Ureter (tissue), 1 donor: Measurements from ENCODE around the gene SCYGR3. TPM values are rescaled to one million over a fixed set of nuclear protein-coding genes. Genes with fewer than 3 reads are reported as not detected.

ENCODE experiments used
- DNase-seq: peaks from one replicate; pipeline ENCODE4 v3.0.0-alpha.2; 2020; ENCODE audit warnings: low spot score
- total RNA-seq: library from RNA; stranded (reverse); gene quantifications from one replicate; pipeline ENCODE4 v1.2.4, GENCODE V29; 2023
- donor health status: DM: yes; HTN: yes; CAD: no.

Gene SCYGR3, protein sequence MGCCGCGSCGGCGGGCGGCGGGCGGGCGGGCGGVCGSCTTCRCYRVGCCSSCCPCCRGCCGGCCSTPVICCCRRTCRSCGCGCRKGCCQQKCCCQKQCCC
- not detected for total RNA-seq

DNA sequence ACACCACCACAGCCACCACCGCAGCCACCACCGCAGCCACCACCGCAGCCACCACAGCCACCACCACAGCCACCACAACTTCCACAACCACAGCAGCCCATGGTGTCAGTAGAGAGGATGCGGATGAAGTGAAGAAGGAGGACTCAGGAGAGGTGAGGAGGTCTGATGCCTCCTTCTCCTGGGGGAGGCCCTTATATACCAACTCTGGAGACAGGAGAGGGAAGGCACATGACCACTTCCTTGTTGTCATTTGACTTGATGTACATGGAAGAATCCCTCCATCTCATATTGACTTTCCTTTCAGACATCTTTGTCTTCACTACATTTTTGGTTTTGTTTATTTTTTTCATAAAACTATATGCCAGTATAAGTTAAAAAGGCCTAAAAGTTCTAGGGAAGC lies at the start of gene SCYGR3:
SCYGR3 (minus strand) TSS at position 101 of the 400 bp plus-strand sequence; CDS start at position 101, 0 bp downstream.
- no peak for DNase-seq

DNA sequence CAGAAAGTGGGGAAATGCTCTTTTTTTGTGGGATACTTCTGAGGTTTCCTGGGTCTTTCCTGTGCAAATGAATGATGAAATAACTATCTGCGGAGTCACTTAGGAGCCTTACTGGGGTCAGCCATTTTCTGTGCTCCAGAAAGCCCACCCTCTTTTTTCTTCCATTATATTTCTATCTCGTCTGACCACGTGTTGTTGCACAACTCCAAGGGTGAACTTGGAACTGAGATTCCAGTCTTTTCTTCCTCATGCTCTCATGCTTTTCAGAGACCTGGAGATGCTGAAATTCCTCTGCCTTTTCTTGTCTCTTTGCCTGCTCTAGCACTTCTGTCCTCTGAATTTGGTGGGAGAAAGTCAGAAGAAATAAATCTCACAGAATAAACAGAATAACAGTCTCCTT lies 47.2 kb upstream of the SCYGR3 start:
- DNase-seq, result no peak

DNA sequence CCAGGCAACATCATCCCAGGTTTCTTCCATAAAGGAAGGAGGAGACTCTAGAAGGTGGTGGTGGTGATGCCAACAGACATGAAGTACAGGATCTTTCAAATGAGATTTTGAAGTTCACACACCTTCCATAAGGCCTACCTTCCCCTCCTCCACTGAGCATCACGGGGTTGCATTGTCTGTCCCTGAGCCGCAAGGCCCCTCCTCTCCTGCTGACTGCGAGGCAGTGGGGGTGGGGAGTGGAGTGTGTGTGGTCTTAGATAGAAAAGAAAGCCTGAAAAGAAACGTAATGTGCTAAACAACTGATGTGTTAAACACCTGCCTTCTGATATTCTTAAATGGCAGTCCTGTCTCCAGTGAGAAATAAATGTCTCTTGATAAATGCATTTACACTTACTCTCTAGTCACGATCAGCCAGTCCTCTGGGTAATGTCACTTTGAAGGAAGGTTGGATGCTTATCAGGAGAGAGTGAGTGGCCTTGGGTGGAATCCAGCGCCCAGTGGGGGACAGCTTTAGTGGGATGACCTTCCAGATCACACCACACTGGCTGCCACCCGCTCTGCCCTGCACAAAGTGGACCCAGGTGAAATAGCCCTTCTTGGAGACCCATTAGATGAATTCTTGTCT lies 46.5 kb upstream of the SCYGR3 start:
- DNase-seq, result no peak

DNA sequence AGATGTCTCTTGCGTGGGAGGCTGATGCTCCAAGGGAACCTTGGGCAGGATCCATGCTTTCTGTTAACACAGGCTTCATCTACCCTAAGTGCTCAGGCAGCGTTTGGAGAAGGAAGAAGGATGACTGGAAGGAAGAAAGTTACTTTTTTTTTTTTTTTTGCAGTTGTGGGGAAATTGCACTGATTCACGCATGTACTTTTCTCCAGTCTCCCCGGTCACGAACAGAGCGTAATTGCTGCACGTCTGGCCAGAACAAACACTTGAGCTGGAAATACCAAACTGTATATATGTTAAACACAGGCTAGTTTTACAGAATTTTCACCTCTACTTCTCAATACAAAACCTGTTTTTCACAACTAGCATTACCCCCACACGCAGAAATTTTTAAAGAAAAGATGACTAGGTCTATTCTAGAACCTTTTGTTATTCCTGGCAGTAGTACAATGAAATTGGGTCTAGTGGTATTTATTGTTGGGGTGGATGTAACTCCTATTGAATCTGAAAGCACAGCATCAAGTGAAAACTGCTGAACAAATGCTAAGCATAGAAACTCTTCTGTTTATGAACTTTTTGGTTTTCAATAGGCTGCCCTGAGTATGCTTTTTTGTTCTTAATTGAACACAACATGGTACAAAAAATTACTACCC lies 42.7 kb upstream of the SCYGR3 start:
- DNase-seq, result no peak

DNA sequence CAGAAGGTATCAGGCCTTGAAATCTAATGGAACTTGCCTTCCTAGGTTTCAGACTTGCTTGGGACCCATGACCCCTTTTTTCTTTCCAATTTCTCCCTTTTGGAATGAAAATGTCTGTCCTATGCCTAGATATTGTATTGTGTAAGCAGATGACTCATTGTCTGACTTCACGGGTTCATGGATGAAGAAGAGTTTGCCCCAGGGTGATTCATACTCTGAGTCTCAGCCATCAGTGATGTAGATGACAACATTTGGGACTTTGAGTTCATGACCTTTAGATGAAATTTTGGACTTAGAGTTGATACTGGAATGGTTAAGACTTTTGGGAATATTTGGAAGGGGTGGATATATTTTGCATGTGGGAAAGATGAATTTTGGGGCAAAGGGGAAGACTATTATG lies 40.8 kb upstream of the SCYGR3 start:
- no peak for DNase-seq

DNA sequence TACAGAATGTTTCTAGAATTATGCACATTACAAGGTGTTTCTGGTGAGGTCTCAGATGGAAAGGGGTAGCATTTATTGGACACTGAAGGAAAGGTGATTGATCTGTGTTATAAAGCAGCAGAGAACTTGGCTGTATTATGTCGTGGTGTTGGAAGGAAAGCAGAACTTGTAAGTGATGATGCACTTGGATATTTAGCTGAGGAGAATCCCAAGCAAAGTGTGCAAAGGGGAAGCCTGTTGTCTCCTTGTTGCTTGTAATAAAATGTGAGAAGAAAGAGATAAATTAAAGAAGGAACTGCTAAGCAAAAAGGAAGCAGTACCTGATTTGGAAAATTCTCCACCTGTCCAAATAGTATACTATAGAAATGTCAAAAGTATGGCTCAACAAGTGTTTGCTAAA lies 39.8 kb upstream of the SCYGR3 start:
- no peak for DNase-seq

DNA sequence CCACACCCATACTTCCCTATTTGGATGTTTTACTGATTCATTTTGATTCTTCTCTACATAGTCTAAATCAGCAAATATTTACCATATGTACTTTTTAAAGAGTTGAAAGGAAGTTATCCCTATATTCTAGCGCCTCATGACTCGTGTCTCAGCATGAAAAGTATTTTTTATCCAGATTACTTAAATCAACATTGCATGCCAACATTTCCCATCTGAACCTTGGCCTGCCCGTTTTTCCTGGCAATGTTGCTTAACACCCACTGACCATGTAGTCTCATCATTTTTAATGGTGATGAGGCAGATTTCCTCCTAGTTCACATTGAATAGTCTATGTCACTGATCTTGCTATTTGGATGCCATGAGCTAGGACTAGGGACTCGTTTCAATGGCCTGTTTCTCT lies 38.8 kb upstream of the SCYGR3 start:
- no peak for DNase-seq

DNA sequence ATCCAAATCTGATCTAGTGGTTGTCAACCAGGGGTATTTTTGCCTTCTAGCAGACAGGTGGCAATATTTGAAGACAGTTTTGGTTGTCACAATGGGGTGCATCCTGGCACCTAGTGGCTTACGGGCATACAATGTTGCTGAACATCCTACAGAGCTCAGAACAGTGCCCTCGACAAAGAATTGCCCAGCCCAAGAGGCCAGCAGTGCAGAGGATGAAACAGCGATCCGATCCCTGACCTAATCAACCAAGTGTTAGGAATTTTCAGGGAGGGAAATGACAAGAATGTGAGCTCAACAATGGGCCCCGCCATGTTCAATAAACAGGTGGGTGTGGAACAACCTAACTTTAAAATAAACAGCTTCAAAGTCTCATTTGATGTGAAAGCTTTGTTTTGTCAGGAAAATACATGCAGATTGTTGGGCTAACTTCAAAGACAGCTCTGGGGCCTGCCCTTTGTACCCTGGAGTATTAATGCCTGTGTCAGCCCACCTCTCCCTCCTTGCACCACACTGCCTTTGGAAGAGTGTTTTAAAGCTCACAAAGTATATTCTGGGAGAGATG lies 29.4 kb upstream of the SCYGR3 start:
- DNase-seq, result no peak

DNA sequence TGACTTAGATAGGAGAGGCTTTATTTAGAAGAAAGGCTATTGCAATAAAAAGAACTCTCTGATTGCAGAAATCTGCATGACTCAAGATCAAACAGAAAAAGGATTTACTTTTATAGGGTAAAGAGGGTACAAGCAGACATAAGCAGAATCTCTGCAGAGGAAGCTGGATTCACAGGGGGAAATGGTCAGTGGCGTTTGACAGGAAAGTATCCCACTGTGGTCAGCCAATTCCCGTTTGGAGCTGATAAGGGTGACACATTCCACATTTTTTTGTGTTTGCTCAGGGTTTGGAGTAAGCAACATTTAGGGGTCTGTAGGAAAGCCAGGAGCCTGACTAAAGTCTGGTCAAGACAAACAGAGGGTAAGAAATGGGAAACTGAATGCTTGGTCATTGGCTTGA lies 28.0 kb upstream of the SCYGR3 start:
- no peak for DNase-seq

DNA sequence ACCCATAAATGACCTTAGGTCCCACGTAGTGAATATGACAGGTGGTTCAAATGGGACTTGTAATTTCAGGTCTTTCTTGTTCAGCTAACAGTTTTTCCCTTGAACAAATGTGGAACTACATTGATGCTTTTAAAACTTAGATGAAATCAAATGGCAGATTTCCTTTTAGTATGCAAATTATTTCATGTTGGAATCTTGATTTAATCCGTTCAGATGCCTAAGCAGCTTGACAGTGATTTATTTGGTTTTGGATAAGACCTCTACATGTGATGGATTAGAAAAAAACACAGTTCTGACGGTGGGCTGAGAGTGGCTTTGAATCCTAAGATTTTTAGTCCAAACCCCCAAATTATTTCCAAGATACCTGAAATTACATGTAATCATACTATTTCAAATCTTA lies 19.6 kb upstream of the SCYGR3 start:
- no peak for DNase-seq

DNA sequence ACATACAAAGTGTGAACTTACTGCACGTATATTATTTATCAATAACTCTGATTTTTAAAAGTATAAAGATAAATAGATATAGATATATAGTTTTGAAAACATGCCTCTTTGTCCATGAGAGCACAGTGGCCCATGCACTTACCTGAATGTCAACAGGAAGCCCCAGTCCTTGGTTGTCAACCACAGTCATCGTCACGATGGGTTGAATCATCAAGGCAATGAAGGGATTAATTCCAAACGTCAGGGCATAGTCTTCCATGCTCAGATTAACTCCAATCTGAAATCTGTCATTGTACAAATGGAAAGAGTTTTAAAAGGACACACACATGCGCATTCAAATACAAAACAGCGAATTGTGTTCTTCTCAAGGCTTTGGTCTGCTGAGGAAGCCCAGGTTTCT lies 18.2 kb upstream of the SCYGR3 start:
- DNase-seq, result no peak

DNA sequence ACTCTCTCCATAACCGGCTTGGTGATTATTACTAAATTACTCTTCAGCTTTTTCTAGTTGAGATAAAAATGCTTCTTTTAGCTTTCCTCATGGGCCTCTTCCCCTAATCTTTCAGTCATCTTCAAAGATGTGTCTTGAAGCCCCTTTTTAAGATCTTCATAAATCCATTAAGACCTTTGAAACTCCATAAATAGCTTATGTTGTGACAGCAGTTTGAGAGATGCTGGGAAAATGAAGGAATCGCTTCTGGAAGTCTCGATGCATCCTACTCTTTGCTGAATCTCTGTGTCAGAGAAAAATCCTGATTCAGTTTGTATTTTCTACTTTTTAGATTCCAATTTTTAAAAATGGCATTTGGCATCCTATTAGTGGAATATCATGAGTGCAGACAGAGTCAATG lies 15.7 kb upstream of the SCYGR3 start:
- DNase-seq, result no peak

DNA sequence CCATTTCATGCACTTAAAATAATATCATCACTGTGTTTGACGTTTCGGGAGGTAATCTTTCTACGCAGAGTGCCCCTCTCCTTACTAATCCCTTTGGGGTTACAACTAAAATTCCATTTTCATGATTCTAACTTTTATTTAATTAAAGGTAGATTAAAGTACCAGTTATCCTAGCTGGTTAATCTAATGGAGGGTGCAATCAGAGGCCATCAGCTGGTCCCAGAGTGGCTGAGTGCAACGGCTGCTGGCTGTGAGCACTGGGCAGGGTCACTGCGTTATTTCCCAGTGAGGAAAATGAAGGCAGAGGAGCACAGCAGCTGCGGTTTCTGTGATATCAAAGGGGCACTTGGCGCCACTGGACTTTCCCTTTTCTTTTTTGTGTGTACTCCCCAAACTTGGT lies 14.8 kb upstream of the SCYGR3 start:
- no peak for DNase-seq

DNA sequence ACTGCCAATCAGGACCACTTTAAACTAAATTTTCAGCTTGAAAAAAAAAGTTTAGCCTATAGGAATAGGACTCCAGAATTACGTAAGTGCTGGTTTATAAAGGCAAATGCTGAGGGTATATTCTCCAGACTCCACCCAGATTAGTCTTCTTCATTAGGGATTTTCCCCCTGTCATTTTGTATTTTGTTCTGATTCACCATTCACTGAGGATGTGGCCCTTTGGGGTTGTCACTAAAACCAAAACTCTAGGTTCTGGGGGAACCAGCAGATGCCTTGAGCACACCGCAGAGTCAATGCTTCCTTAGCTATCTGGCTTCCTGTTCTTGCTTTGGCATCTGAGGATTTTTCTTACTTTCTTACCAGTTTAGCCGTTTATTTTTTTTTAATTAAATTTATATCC lies 13.1 kb upstream of the SCYGR3 start:
- no peak for DNase-seq

DNA sequence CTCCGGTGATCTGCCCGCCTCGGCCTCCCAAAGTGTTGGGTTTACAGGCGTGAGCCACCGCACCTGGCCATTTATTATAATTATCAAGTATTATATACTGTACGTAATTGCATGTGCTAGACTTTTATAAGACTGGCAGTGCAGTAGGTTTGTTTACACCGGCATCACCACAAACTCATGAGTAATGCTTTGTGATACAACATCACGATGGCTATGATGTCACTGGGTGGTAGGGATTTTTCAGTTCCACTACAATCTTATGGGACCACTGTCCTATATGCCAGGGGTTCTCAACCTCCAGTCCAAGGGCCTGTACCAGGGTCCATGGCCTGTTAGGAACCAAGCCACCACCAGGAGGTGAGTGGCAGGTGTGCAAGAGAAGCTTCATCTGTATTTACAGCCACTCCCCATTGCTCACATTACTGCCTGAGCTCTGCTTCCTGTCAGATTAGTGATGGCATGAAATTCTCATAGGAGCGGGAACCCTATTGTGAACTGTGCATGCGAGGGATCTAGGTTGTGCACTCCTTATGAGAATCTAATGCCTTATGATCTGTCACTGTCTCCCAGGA lies 12.0 kb upstream of the SCYGR3 start:
- DNase-seq, result no peak

DNA sequence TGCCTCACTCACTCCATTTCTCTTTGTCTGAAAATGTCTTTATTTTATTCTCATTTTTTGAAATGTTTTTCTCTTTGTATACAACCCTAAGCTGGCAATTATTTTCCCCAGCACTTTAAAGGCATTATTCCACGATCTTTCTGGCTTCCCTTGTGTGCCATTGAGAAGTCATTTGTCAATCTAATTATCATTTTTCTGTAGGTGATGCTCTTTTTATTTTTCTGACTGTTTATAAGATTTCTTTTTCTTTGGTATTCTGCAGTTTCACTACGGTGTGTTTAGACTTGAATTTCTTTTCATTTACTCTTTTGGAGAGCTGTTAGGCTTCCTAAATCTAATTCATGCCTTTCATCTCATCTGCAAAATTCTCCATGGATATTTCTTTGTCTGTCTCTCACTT lies 10.8 kb upstream of the SCYGR3 start:
- DNase-seq, result no peak

DNA sequence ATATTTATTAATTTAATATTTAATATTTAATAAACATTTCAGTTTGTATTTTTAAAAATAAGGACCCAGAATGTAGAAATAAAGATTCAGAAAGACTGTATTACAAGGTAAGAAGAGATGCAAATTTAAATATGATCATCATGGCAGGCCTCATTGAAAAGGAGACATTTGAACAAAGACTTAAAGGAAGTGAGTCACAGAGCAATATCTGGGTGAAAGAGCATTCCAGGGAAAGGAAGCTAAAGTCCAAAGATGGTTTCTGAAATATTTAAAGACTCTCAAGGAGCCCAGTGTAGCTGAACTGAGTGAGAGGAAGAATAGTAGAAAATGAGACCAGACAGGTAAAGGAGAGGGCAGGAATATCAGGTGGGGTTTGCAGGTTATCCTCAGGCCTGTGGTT lies 8.6 kb upstream of the SCYGR3 start:
- no peak for DNase-seq

DNA sequence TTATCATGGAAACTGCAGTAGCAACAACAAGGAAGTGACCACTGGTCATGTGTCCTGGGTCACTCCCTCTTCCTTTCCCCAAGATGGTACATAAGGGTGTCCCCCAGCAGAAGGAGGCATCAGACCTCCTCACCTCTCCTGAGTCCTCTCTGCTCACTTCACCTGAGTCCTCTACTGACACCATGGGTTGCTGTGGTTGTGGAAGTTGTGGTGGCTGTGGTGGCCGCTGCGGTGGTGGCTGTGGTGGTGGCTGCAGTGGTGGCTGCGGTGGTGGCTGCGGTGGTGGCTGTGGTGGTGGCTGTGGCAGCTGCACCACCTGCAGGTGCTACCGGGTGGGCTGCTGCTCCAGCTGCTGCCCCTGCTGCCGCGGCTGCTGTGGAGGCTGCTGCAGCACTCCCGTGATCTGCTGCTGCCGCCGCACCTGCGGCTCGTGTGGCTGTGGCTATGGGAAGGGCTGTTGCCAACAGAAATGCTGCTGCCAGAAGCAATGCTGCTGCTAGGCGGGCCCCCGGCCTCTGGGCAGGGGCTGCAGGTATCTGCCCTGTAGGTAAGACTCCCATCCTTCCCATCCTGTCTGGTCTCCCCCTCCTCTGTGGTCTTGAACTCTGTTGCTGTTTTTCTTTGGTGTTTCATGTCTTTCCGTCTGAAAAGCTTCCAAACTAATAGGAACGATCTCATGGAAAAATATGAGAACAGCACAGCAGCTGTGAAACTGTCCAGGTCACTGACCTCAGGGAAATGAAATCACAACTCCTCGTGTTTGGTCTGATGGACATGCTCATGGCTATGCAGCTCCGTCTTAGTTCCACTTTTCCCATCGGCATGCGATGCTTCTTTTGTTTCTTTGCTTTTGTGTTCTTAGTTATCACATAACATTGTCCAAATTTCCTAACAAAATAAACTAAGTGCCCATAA lies 2.9 kb upstream of the SCYGR3 start, which contains the start of gene SCYGR4:
SCYGR4 (plus strand) TSS at position 183 of the 915 bp plus-strand sequence; CDS start at position 183, 0 bp downstream.
- DNase-seq, result no peak

DNA sequence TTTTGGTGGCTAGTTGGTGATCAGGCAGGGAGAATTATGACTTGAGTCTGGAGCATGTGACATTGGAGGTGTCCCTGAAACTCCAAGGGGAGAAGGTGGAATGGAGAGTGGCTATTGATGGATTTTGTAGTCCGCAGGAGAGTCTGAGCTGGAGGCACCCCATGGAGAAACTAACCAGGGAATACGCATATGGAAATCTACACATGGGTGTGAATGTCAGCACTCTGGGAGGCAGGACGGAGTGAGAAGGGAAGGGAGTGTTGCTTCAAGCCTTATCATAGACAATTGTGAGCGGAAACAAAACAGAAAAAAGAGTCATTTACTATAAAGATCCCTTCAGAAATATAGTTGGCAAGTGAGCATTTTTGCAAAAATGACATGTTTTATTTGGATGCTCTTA lies 2.0 kb upstream of the SCYGR3 start:
- DNase-seq, result no peak

DNA sequence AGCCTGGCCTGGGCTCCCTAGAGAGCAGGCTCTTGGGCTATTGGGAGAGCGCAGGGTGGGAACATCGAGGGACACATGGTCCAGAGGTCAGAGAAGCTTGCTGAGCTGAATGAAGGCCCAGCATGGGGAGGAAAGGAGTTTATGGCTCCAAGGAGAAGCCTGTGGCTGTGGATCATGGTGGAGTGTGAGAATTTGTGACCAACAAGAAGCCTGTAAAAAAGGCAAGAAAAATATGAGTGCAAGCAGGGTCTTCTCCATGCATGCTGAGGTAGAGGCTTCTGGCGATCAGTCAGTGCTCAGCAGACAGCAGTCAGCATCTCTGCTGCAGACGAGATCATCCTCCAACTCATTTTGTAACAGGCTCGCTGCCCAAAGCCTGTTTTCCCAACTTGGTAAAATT lies 1.3 kb upstream of the SCYGR3 start:
- DNase-seq, result no peak

DNA sequence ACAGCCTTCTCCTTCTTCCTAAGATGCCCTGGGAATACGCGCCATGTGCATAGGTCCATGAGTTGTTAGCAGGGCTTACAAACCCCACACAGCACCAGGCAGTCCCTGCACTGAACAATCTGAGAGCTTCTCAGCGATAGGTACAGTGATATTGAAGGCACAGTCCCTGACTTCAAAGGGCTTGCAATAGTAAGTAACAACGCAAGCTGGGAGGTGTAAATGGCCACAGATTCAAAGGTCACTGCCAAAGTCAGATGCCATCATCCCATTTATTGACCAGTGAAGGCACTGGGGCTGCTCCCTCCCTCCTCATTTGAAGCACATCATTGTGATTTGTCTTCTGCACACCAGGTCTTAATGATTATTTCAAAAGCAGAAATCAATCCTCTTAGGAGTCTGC lies 541 bp upstream of the SCYGR3 start:
- DNase-seq, result no peak

DNA sequence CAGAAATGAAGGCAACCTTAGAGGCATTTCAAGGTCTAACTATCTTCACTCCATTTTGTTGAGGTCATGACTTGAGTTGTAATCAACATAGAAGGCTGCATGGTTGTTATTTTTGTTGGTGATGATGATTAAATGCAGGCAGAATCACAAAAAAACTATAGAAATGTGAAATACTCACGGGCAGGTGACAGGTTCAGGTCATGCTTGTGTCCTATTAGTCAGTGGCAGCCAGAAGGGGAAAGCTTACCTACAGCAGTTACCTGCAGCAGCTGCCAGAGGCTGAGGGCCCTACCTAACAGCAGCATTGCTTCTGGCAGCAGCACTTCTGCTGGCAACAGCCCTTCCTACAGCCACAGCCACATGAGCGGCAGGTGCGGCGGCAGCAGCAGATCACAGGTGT lies 394 bp downstream of the SCYGR3 start:
- no peak for DNase-seq
